ENCODE measurements around the gene LASP1NB.

Gene LASP1NB

GRCh38 chr17:38908676-38909181 is 16.7 kb upstream of the LASP1NB start:
- TF ChIP-seq POLR2AphosphoS5 (IDR thresholded peaks at IDR 0.05; ENCODE audit: low read depth, low read length) (no peak), FOXP2 (optimal IDR thresholded peaks at IDR 0.05; ENCODE audit: borderline replicate concordance, extremely low read depth, extremely low read length, insufficient read depth) (peak; percentile 19), TAF1 (IDR thresholded peaks at IDR 0.05; ENCODE audit: borderline replicate concordance, insufficient read depth, low read length) (no peak)

- TF ChIP-seq SIN3A (IDR thresholded peaks at IDR 0.05; ENCODE audit: borderline replicate concordance, insufficient read depth, low read length) (no peak), TAF1 (IDR thresholded peaks at IDR 0.05; ENCODE audit: borderline replicate concordance, insufficient read depth, low read length) (no peak), POLR2AphosphoS5 (IDR thresholded peaks at IDR 0.05; ENCODE audit: low read depth, low read length) (no peak), REST (IDR thresholded peaks at IDR 0.05; ENCODE audit: insufficient read depth in 1 of 2, low read depth in 2 of 2, low read length in 2 of 2) (no peak), FOXP2 (optimal IDR thresholded peaks at IDR 0.05; ENCODE audit: borderline replicate concordance, extremely low read depth, extremely low read length, insufficient read depth) (no peak)
These were observed 15.1 kb upstream of the LASP1NB start for GRCh38 chr17:38910325-38910724.

- TF ChIP-seq SIN3A (IDR thresholded peaks at IDR 0.05; ENCODE audit: borderline replicate concordance, insufficient read depth, low read length) (no peak), REST (IDR thresholded peaks at IDR 0.05; ENCODE audit: insufficient read depth in 1 of 2, low read depth in 2 of 2, low read length in 2 of 2) (no peak), POLR2AphosphoS5 (IDR thresholded peaks at IDR 0.05; ENCODE audit: low read depth, low read length) (no peak), TAF1 (IDR thresholded peaks at IDR 0.05; ENCODE audit: borderline replicate concordance, insufficient read depth, low read length) (no peak), FOXP2 (optimal IDR thresholded peaks at IDR 0.05; ENCODE audit: borderline replicate concordance, extremely low read depth, extremely low read length, insufficient read depth) (no peak)
These were observed 14.2 kb upstream of the LASP1NB start for GRCh38 chr17:38911081-38911730.

GRCh38 chr17:38912221-38912813 is 13.1 kb upstream of the LASP1NB start:
- TF ChIP-seq FOXP2 (optimal IDR thresholded peaks at IDR 0.05; ENCODE audit: borderline replicate concordance, extremely low read depth, extremely low read length, insufficient read depth) (no peak), SIN3A (IDR thresholded peaks at IDR 0.05; ENCODE audit: borderline replicate concordance, insufficient read depth, low read length) (no peak), TAF1 (IDR thresholded peaks at IDR 0.05; ENCODE audit: borderline replicate concordance, insufficient read depth, low read length) (no peak), REST (IDR thresholded peaks at IDR 0.05; ENCODE audit: insufficient read depth in 1 of 2, low read depth in 2 of 2, low read length in 2 of 2) (no peak), POLR2AphosphoS5 (IDR thresholded peaks at IDR 0.05; ENCODE audit: low read depth, low read length) (no peak)

- TF ChIP-seq SIN3A (IDR thresholded peaks at IDR 0.05; ENCODE audit: borderline replicate concordance, insufficient read depth, low read length) (no peak), POLR2AphosphoS5 (IDR thresholded peaks at IDR 0.05; ENCODE audit: low read depth, low read length) (no peak), FOXP2 (optimal IDR thresholded peaks at IDR 0.05; ENCODE audit: borderline replicate concordance, extremely low read depth, extremely low read length, insufficient read depth) (no peak), TAF1 (IDR thresholded peaks at IDR 0.05; ENCODE audit: borderline replicate concordance, insufficient read depth, low read length) (no peak), REST (IDR thresholded peaks at IDR 0.05; ENCODE audit: insufficient read depth in 1 of 2, low read depth in 2 of 2, low read length in 2 of 2) (no peak)
These were observed 10.4 kb upstream of the LASP1NB start for GRCh38 chr17:38914741-38915638.

Data from PFSK-1 (cell line).